GM12878 (cell line): ENCODE results near the gene PSMB1. TPM values are rescaled to one million over a fixed set of nuclear protein-coding genes. Genes with fewer than 3 reads are reported as not detected.

Source experiments
- ATAC-seq: fragments of 200-7000 bp; cut with Tn5 transposase; 3 replicates; pipeline ENCODE4 v1.9.1; 2020; ENCODE audit warnings: mild to moderate bottlenecking, moderate library complexity
- BruUV-seq: library from RNA; stranded (reverse); fragments of 400-500 nt; replicated peaks from 2 replicates; lab custom pipeline; 2021; lab: Mats Ljungman, UMichigan
- CTCF ChIA-PET: fragments of 300-600 bp; sonication (Branson Sonifier 250); formaldehyde crosslinking; extraction: SDS; loops from one replicate; lab custom pipeline; 2021; ENCODE audit warnings: inconsistent platforms; lab: Yijun Ruan, JAX
- POLR2A ChIA-PET: fragments of 350-600 bp; formaldehyde crosslinking; extraction: SDS; loops from one replicate; lab custom pipeline; 2021; ENCODE audit warnings: inconsistent platforms; lab: Charles Lee
- RAD21 ChIA-PET: fragments of 300-600 bp; sonication (Branson Sonifier 250); formaldehyde crosslinking; loops from one replicate; lab custom pipeline; 2023; ENCODE audit warnings: antibody characterized with exemption; ENCODE audit not compliant: unreplicated experiment; lab: Charles Lee
- SMC1A ChIA-PET: fragments of 300-600 bp; sonication (Branson Sonifier 250); formaldehyde crosslinking; loops from one replicate; lab custom pipeline; 2023; ENCODE audit not compliant: unreplicated experiment, uncharacterized antibody; lab: Charles Lee
- DNase-seq: peaks from one replicate; pipeline ENCODE4 v3.0.0-alpha.2; 2011; ENCODE audit warnings: low read depth, low spot score
- FAIRE-seq: peaks from 3 replicates; lab custom pipeline; 2011; peaks lifted over from hg19 to GRCh38; lab: Jason Lieb, UNC
- H2AFZ ChIP-seq: 2 replicates; pipeline ENCODE4 v1.6.0; 2011; ENCODE audit warnings: low read depth, low read length, control low read depth; ENCODE audit not compliant: control insufficient read depth
- H3K27ac ChIP-seq: 2 replicates; pipeline ENCODE4 v1.5.1; 2011; ENCODE audit warnings: control low read depth; ENCODE audit not compliant: control insufficient read depth, insufficient read depth
- H3K27me3 ChIP-seq, 2 experiments: replicated peaks in 1 of 2; 2 replicates each; pipeline versions ENCODE4 v1.6.0 to v1.6.1; 2011; ENCODE audit warnings: low read length in 1 of 2; ENCODE audit not compliant: control insufficient read depth in 2 of 2, insufficient read depth in 2 of 2
- H3K36me3 ChIP-seq, 2 experiments: 2 replicates each; pipeline ENCODE4 v1.5.1; 2011; ENCODE audit warnings: low read length in 1 of 2; ENCODE audit not compliant: control insufficient read depth in 2 of 2, insufficient read depth in 2 of 2
- H3K4me1 ChIP-seq: 2 replicates; pipeline ENCODE4 v1.6.1; 2011; ENCODE audit warnings: mild to moderate bottlenecking, low read length, moderate library complexity, mixed read lengths; ENCODE audit not compliant: control insufficient read depth, insufficient read depth
- H3K4me2 ChIP-seq: 2 replicates; pipeline ENCODE4 v1.6.0; 2011; ENCODE audit warnings: control low read depth; ENCODE audit not compliant: control insufficient read depth, insufficient read depth
- H3K4me3 ChIP-seq: fragments of 200-600 bp; sonication (generic); 2 replicates; pipeline ENCODE4 v1.5.1; 2016
- H3K79me2 ChIP-seq: 2 replicates; pipeline ENCODE4 v1.6.0; 2011; ENCODE audit warnings: low read length; ENCODE audit not compliant: control insufficient read depth, insufficient read depth
- H3K9ac ChIP-seq: 2 replicates; pipeline ENCODE4 v1.8.0; 2011; ENCODE audit warnings: low read length, control low read depth, mixed read lengths; ENCODE audit not compliant: control insufficient read depth, insufficient read depth
- H3K9me3 ChIP-seq: replicated peaks from 3 replicates; pipeline ENCODE4 v1.5.1; 2011; ENCODE audit warnings: mild to moderate bottlenecking, low read length; ENCODE audit not compliant: control insufficient read depth, insufficient read depth
- H4K20me1 ChIP-seq: 2 replicates; pipeline ENCODE4 v1.6.0; 2011; ENCODE audit not compliant: control insufficient read depth, insufficient read depth
- ASH2L ChIP-seq: fragments of 300-600, 200-600 bp; sonication (generic); IDR thresholded peaks from 2 replicates; pipeline ENCODE4 v1.6.1; 2017; ENCODE audit warnings: low read depth, mild to moderate bottlenecking, borderline replicate concordance
- ATF7 ChIP-seq: fragments of 450-650 bp; IDR thresholded peaks from 2 replicates; pipeline ENCODE4 v1.6.1; 2016; ENCODE audit warnings: low read depth, mild to moderate bottlenecking
- FOS ChIP-seq: IDR thresholded peaks from 3 replicates; pipeline ENCODE4 v1.6.1; 2011; ENCODE audit warnings: borderline replicate concordance; ENCODE audit not compliant: insufficient read length; ENCODE audit errors: extremely low read depth
- GABPA ChIP-seq: IDR thresholded peaks from 2 replicates; pipeline ENCODE4 v1.6.1; 2014; ENCODE audit warnings: antibody characterized with exemption, low read depth, mild to moderate bottlenecking, inconsistent platforms
- HDAC2 ChIP-seq: fragments of 200-600 bp; sonication (generic); IDR thresholded peaks from 2 replicates; pipeline ENCODE4 v1.6.1; 2017
- IKZF1 ChIP-seq: fragments of 450-650 bp; conservative IDR thresholded peaks from 2 replicates; pipeline ENCODE4 v1.6.1; 2017; ENCODE audit warnings: antibody characterized with exemption, mild to moderate bottlenecking
- IKZF2 ChIP-seq, 2 experiments: fragments of 450-650 bp; IDR thresholded peaks; 2 replicates each; pipeline ENCODE4 v1.6.1; 2017; ENCODE audit warnings: mild to moderate bottlenecking in 2 of 2, moderate library complexity in 2 of 2
- NR2C1 ChIP-seq: fragments of 450-650 bp; IDR thresholded peaks from 2 replicates; pipeline ENCODE4 v1.6.1; 2017; ENCODE audit warnings: antibody characterized with exemption, mild to moderate bottlenecking, moderate library complexity
- POU2F2 ChIP-seq: IDR thresholded peaks from 3 replicates; pipeline ENCODE4 v1.6.1; 2011; ENCODE audit warnings: low read depth, mild to moderate bottlenecking, low read length, borderline replicate concordance
- RB1 ChIP-seq: fragments of 450-650 bp; formaldehyde crosslinking; IDR thresholded peaks from 2 replicates; pipeline ENCODE4 v1.6.1; 2017; ENCODE audit warnings: mild to moderate bottlenecking, borderline replicate concordance
- RFX5 ChIP-seq: IDR thresholded peaks from 2 replicates; pipeline ENCODE4 v1.6.1; 2011; ENCODE audit warnings: low read depth, low read length, improper control_type of control experiment
- SMARCA5 ChIP-seq: fragments of 450-650 bp; IDR thresholded peaks from 2 replicates; pipeline ENCODE4 v1.6.1; 2017; ENCODE audit warnings: mild to moderate bottlenecking
- TARDBP ChIP-seq: IDR thresholded peaks from 2 replicates; pipeline ENCODE4 v1.6.1; 2016; ENCODE audit warnings: borderline replicate concordance
- TCF12 ChIP-seq: IDR thresholded peaks from 2 replicates; pipeline ENCODE4 v1.6.1; 2011; ENCODE audit warnings: low read depth, mild to moderate bottlenecking, low read length
- WGBS: methylation state at CpG from one replicate; pipeline ENCODE4 v1.1.6; 2016; ENCODE audit warnings: low lambda C conversion rate; ENCODE audit not compliant: insufficient replicate concordance, insufficient coverage; ENCODE audit errors: missing lambda C conversion rate; 5-methylcytosine and 5-hydroxymethylcytosine counted together
- in situ Hi-C: fragments of 300-500 bp; cut with MboI; formaldehyde crosslinking; loops from 9 replicates; pipeline ENCODE4 v1.14.3; 2018; ENCODE audit warnings: mixed read lengths
- intact Hi-C: fragments of 100-400 bp; cut with micrococcal nuclease; formaldehyde crosslinking; loops from one replicate; pipeline ENCODE4 v1.14.2; 2022; ENCODE audit not compliant: unreplicated experiment
- polyA plus RNA-seq, 11 experiments: library from polyadenylated mRNA; depleted of rRNA in 4 of 11; unstranded in 6 of 11; stranded (reverse) in 5 of 11; fragments of >200 nt; fragmentation: Nextera tagmentation in 4 of 11; fragmentation: Illumina TruSeq in 1 of 11; extraction: Ambion mirVana in 4 of 11; extraction: Trizol in 1 of 11; gene quantifications; 1 replicate in 1 of 11; 2 replicates in 10 of 11; pipeline versions ENCODE4 v1.2.1 to v1.2.3, GENCODE V29; 2011 to 2016; ENCODE audit warnings: inconsistent platforms in 2 of 11, missing spikeins in 2 of 11, low read depth in 1 of 11
- total RNA-seq, 4 experiments: library from RNA; depleted of rRNA in 3 of 4; stranded (reverse); fragments of >200 nt in 3 of 4; fragmentation: Illumina TruSeq in 1 of 4; extraction: Trizol in 1 of 4; gene quantifications; 2 replicates each; pipeline versions ENCODE4 v1.2.1 to v1.2.3, GENCODE V29; 2013 to 2021
- TF ChIP-seq, protein P1 (sequence below): fragments of 450-650 bp; IDR thresholded peaks from 2 replicates; pipeline ENCODE4 v1.6.1; 2017; ENCODE audit warnings: mild to moderate bottlenecking, moderate library complexity
- TF ChIP-seq, protein P2 (sequence below): fragments of 450-650 bp; IDR thresholded peaks from 2 replicates; pipeline ENCODE4 v1.6.1; 2017; ENCODE audit warnings: borderline replicate concordance

Gene PSMB1
- total and polyA plus RNA-seq, 10 of the 15 experiments (the other 5 are each of a cell fraction or from before 2014, with no cell fraction given) = 208 to 1,317 (median 508) TPM

DNA sequence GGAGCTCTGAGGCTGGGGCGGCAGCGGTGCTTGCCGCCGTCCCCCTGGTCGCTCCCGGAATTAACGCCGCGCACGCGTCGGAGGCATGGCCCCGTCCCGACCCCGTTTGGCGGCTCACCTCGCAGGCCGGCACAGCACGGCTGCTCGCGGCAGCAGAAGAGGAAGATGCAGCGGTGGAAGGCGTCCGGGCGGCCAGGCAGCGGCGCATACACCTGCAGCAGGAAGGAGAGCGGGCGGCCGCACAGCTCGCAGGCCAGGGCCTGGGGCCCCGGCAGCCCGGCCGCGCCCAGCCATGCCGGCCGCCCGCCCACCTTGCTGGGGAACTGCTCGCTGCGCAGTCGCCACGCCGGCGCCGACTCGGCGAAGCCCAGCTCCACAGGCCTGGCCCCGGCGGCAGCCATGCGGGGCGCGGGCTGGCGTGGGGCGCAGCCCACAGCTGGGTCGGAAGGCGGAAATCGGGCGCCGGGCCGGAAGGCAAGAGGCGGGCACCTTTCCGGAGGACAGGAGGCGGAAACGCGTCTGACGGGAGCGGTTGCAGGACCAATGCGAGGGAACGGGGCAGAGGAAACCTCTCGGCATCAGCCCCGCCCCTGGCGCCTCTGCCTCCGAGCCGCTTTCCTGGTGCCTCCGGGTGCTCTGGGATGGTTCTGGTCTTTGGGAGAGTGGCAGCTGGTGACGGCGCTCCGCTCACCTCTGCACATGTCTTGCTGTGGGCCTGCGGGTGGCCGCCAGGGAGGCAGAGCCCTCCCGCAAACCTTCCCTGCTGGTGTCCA is 31.3 kb upstream of the PSMB1 start, which contains the start of gene PDCD2:
PDCD2 (minus strand) TSS at position 457 of the 773 bp plus-strand sequence; CDS start at position 401, 56 bp downstream.
- BruUV-seq = no TSS peak
- Histone ChIP-seq H3K4me3 (peak within 1 kb of the TSS; percentile 100), H3K4me2 (peak within 1 kb of the TSS; percentile 80), H3K9me3 (no peaks in the 10 kb centered on the region), H3K27me3 (no peaks in the 10 kb centered on the region), H3K79me2 (peaks cover 27% of the 10 kb centered on the region), H3K36me3 (peaks cover 0 to 9% of the 10 kb centered on the region in 2 experiments; a peak in 3 of 4 replicates), H2AFZ (peak within 1 kb of the TSS; percentile 94), H4K20me1 (no peaks in the 10 kb centered on the region), H3K4me1 (peaks cover 6% of the 10 kb centered on the region; the same call in 1 of the 2 replicates), H3K9ac (peak within 1 kb of the TSS; percentile 91), H3K27ac (peak within 1 kb of the TSS; percentile 66)
- ATAC-seq = peak; percentile 97
- WGBS = under 1% methylated on average over 77 of the region's 81 CpGs
- ChIA-PET CTCF (interaction anchor here (1.0 to 1.7 kb wide), 5 partner anchors 10 to 31 kb away, joined by 3 to 6 read pairs (median 4); partner anchors contain the start of genes PSMB1 and TBP), POLR2A (interaction anchor here (0.6 to 0.9 kb wide), 4 partner anchors 28 to 820 kb away, joined by 3 to 4 read pairs (median 4); no protein-coding TSS in a partner anchor), RAD21 (interaction anchor here (1.3 to 1.5 kb wide), 3 partner anchors 19 to 32 kb away, joined by 4 to 7 read pairs (median 4); partner anchors contain the start of gene TBP), SMC1A (interaction anchor here (0.9 to 1.8 kb wide), 5 partner anchors 10 to 31 kb away, joined by 3 to 8 read pairs (median 4); partner anchors contain the start of gene TBP)
- intact Hi-C loops (loop anchor here (1.0 kb wide), 1 partner anchor 30 kb away; the partner anchor contains the start of gene TBP), in situ Hi-C loops (no loop called here)
- FAIRE-seq = peak; percentile 88
- peak; percentile 54 for DNase-seq
- TF ChIP-seq ATF7 (no peak), RFX5 (no peak), RB1 (peak; percentile 94), ASH2L (peak; percentile 52; the same call in 1 of the 2 replicates), GABPA (peak; percentile 93), HDAC2 (no peak), TCF12 (peak; percentile 50; the same call in 1 of the 2 replicates), SMARCA5 (peak; percentile 84), POU2F2 (peak; percentile 76; the same call in 2 of the 3 replicates), IKZF2 (IDR thresholded peaks at IDR 0.05) (no peak), TARDBP (0 out of 2 replicates have a peak, but pooled peaks have one; percentile 57), FOS (no peak), IKZF1 (peak; percentile 94), NR2C1 (peak; percentile 57; the same call in 1 of the 2 replicates)
- TF ChIP-seq, protein P1, sequence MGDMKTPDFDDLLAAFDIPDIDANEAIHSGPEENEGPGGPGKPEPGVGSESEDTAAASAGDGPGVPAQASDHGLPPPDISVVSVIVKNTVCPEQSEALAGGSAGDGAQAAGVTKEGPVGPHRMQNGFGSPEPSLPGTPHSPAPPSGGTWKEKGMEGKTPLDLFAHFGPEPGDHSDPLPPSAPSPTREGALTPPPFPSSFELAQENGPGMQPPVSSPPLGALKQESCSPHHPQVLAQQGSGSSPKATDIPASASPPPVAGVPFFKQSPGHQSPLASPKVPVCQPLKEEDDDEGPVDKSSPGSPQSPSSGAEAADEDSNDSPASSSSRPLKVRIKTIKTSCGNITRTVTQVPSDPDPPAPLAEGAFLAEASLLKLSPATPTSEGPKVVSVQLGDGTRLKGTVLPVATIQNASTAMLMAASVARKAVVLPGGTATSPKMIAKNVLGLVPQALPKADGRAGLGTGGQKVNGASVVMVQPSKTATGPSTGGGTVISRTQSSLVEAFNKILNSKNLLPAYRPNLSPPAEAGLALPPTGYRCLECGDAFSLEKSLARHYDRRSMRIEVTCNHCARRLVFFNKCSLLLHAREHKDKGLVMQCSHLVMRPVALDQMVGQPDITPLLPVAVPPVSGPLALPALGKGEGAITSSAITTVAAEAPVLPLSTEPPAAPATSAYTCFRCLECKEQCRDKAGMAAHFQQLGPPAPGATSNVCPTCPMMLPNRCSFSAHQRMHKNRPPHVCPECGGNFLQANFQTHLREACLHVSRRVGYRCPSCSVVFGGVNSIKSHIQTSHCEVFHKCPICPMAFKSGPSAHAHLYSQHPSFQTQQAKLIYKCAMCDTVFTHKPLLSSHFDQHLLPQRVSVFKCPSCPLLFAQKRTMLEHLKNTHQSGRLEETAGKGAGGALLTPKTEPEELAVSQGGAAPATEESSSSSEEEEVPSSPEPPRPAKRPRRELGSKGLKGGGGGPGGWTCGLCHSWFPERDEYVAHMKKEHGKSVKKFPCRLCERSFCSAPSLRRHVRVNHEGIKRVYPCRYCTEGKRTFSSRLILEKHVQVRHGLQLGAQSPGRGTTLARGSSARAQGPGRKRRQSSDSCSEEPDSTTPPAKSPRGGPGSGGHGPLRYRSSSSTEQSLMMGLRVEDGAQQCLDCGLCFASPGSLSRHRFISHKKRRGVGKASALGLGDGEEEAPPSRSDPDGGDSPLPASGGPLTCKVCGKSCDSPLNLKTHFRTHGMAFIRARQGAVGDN = peak; percentile 78; the same call in 1 of the 2 replicates
- TF ChIP-seq, protein P2, sequence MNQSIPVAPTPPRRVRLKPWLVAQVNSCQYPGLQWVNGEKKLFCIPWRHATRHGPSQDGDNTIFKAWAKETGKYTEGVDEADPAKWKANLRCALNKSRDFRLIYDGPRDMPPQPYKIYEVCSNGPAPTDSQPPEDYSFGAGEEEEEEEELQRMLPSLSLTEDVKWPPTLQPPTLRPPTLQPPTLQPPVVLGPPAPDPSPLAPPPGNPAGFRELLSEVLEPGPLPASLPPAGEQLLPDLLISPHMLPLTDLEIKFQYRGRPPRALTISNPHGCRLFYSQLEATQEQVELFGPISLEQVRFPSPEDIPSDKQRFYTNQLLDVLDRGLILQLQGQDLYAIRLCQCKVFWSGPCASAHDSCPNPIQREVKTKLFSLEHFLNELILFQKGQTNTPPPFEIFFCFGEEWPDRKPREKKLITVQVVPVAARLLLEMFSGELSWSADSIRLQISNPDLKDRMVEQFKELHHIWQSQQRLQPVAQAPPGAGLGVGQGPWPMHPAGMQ = no peak
